NCI-H187 (cell line): ENCODE data around the gene HPN.
"Not testable (repeated sequence)": the region's sequence is repeated elsewhere in the genome, so short reads cannot be mapped to it uniquely, and the experiment has no call there.

Source experiments
- DNase-seq, 2 experiments: peaks; one replicate each; lab custom pipeline; 2025; lab: John Stamatoyannopoulos, UW

The HPN gene

DNA sequence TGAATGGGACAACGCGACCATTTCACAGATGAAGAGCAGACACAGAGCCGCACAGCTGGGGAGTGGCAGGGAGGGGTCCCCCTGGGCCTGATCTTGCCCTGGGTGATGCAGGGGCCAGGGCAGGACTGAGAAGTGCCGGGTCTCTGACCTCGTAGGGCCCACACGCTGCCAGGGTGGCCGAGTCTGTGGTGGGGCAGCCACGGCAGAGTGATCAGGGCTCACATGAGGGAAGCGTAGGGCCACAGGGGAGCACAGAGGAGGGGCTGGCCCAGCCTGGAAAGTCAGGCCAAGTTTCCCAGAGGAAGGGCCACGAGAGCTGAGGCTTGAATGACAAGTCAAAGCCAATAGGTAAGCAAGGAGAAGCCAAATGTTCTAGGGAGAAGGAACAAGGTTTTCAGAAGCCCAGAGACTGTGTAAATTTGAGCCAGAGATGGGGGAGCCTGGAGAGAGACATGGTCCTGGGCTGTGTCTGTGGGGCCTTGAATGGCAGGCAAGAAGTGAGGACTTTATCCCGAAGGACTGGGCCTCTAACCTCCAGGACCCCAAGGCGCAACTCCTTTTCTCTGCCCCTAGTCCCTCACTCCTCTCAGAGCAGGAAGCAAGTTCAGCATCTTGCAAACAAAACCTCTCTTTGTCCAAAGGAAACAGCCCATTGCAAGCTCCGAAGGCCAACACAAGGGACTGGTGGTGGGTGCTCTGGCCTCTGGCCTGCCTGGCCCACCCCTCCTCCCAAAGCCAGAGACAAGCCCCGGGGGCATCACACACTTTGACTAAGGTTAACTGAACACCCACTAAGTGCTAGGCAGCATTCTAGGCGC is 42.4 kb downstream of the HPN start:
- DNase-seq = no peak

DNA sequence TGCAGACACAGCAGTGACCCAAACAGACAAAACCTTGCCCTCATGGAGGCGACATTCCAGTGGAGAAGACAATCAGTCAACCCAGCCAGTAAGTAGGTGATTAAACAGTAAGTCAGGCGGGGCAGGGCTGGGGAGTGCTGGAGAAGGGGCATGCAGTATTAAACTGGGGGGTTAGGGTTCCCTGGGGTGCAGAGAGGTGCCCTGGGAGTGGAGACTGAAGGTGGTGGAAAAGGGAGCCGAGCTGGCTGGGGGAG is 42.9 kb downstream of the HPN start:
- DNase-seq = no peak

GRCh38 chr19:35085947-35086346 is 44.4 kb downstream of the HPN start:
- no peak for DNase-seq

- DNase-seq = no peak
These were observed 44.9 kb downstream of the HPN start for GRCh38 chr19:35086455-35086854.

- DNase-seq = no peak
These were observed 45.9 kb downstream of the HPN start for GRCh38 chr19:35087393-35087792.

DNA sequence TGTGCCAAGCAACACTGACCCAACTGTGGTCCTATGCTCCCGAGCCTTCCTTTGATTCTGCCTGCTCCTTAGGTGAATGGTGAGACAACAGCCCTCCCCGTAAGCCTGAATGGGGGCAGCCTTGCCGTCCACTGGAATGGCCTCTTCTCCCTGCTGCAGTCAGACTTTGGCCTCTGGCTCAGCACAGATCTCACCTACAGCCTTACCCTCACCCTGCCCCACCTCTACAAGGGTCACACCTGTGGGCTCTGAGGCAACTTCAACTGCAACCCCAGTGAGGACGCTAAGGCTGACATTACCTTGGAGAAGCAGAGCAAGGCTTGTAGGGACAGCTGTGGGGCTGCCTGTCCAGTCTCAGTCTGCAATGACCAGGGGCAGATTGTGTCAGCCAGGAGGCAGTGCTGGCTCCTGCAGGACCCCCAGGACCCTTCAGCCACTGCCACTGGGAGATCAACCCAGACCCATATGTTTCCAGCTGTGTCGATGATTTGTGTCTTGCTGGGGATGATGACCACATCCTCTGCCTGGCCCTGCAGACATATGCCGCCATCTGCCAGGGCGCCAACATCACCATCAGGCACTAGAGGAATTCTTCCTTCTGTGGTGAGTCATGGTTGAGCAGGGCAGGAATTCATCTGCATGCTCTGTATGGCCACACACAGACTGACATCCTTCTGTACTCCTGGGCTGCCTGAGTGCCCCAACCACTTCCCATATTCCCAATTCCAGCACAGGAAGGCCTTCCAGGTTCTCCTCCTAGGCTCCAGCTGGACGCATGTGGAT is 46.8 kb downstream of the HPN start:
- no peak for DNase-seq

DNA sequence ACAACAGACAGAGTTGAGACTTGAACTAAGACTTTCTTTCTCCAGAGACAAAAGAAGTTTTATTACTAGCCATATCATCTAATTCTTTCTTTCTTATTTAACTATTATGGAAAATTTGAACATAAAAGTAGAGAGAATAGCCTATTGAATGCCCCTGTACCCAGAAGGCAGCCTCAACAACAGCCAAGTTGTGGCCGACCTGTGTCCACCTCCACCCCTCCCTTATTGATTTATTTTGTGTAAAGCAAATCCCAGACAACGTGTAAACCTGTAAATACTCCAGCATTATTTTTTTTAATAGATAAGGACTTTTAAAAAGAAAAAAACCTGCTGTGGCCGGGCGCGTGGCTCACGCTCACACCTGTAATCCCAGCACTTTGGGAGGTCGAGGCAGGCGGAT is 48.0 kb downstream of the HPN start:
- no peak for DNase-seq

DNA sequence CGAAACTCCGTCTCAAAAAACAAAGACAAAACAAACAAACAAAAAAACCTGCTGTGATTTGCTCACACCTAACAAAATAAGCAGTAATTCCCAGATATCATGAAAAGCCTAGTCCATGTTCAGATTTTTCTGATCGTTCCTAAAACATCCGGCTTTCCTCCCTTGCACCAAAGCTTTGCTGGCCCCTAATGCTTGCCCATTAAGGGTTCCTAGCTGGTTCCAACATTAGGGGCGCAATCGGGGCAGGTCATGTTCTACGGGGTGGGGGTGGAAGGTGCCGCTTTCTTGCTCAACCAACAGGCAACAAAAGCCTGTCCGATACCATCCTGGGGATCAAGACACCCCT is 48.6 kb downstream of the HPN start:
- DNase-seq = no peak

DNA sequence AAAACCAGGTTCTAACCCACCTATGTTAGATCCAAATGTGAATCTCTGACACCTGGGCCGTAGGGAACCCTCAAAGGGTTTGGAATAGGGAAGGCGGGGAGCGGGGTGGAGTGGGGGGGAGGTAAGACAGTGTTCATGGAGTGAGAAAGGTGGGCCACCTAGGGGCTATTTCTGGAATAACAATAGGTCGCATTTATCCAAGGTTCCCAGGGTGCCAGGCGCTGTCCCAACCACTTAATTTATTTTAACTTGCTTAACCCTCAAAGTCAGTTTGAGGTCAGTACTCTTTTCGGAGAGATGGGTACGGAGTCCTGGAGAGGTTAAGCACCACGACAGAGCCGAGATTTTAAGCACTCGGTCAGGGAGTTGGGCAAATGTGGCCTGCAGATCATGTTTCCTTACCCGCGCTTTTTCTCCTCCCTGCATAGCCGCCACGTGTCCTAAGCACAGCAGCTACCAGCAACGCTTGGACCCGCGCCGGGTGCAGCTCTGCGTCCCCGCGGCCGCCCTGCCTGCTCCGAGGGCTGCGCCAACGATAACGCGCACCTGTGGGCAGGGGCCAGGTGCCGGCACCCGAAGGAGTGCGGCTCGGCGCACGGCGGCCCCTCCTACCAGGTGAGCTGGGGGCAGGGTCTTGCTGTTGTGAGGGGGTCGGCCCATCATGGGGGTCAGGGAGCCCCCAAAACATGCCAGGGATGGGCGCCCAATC is 49.1 kb downstream of the HPN start:
- no peak for DNase-seq

DNA sequence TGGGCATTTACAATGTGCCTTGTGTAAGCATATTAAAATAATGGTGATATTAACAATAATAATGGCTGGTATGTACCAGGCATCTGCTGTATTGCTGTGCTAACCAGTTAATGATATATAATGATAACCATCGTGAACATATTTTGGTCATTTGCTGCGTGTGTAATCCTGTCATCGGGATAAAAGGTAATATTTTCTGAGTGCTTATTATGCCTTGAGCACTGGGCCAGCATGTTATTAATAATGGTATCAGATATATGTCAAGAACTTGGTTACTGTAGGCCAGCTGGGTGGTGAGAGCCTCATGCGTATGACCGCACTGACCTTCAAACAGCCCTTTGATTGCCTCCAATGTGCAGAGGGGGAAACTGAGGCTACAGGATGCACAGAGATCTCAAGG is 51.9 kb downstream of the HPN start:
- DNase-seq = no peak

DNA sequence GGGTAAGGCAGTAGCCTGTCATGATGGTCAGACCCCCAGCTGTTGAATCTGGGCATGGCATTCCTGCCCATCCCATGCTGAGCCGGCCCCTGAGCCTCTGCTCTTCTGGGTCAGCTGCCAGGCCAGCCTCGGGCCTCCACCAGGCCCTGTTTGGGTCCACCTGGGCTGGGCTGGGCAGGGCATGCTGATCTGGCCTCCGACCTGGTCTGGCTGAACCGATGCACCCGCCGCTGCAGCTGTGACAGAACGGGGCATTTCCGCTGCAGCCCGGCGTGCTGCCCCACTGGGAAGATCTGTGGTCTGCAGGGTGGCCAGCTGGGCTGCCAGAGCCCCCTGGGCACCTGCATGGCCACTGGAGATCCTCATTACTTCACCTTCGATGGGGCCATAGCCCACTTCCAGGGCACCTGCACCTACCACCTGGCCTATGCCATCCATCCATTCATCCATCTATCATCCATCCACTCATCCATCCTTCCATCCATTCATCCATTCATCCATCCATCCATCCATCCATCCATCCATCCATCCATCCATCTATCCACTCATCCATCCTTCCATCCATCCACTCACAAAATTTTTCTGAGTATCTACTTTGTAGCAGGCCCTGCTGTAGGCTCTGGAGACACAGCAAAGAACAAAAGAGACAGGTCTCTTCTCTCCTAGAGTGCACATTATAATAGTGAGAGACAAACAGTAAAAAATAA is 52.6 kb downstream of the HPN start:
- no peak for DNase-seq

DNA sequence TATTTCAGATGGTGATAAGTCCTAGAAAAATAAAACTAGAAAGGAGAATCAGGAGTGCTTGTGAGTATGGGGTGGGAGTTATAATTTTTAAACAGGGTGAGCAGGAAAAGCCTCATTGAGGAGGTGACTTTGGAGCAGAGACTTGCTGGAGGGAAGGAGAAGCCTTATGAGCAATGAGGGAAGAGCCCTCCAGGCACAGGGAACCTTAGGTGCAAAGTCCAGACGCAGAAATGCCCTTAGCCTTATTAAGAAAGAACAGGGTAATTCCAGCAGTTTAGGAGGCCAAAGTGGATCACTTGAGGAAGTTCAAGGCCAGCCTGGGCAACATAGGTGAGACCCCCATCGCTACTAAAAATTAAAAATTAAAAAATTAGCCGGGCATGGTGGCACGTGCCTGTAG is 53.1 kb downstream of the HPN start:
- DNase-seq = no peak

GRCh38 chr19:35095667-35096368 is 54.3 kb downstream of the HPN start:
- no peak for DNase-seq

DNA sequence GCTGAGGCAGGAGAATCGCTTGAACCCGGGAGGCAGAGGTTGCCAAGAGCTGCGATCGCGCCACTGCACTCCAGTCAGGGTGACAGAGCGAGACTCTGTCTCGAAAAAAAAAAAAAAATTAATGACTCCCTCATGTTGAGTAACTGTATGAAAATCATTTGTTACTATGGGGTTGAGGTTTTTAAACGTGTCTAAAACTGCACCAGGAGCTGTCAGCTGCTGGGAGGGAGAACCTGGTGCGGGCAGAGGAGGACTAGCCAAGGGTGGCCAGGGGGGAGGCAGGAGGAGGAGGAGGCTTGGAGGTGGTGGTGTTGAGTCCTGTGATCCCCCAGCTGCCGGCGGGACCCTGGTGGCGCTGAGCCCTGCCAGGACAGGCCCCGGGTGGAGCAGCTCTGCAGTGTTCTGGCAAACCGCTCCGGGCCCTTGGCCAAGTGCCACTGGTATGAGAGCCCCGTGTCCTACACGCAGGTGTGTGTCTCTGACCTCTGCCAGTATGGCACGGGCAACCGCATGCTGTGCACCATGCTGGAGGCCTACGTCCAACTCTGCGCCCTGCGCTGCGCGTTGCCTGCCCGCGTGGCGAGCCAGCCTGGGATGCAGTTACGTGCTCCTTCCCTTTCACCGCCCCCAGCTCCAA is 57.0 kb downstream of the HPN start:
- no peak for DNase-seq

DNA sequence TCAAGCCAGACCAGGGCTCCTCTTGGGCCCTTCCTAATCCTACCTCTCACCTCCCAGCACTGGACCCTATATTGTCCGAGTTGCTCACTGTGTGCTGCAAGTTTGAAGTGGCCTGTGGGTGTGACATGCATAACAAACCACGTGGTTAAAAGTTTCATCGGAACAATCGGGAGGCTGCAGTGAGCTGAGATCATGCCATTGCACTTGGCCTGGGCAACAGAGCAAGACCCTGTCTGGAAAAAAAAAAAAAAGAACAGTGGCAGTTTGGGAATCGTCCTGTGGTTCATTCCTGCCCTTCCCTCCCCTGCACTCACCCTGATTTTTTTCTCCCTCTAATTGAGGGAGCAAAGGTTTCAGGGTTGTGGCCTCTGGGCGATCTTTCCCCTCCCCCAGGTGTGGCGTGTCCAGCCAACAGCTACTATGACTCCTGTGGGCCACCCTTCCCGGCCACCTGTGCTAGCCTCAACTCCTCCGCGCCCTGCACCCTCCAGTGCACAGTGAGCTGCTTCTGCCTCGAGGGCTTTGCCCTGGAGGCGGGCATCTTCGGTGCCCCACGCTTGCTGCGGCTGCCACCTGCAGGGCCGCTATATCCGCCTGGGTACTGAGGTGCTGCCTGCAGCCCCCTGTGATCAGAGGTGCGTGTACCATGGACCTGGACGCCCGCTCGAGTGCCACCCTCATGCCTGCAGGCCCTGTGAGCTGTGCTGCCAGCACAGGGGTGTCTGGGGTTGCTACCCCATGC is 57.8 kb downstream of the HPN start:
- no peak for DNase-seq

- no peak for DNase-seq
These were observed 58.4 kb downstream of the HPN start for GRCh38 chr19:35099897-35100275.

DNA sequence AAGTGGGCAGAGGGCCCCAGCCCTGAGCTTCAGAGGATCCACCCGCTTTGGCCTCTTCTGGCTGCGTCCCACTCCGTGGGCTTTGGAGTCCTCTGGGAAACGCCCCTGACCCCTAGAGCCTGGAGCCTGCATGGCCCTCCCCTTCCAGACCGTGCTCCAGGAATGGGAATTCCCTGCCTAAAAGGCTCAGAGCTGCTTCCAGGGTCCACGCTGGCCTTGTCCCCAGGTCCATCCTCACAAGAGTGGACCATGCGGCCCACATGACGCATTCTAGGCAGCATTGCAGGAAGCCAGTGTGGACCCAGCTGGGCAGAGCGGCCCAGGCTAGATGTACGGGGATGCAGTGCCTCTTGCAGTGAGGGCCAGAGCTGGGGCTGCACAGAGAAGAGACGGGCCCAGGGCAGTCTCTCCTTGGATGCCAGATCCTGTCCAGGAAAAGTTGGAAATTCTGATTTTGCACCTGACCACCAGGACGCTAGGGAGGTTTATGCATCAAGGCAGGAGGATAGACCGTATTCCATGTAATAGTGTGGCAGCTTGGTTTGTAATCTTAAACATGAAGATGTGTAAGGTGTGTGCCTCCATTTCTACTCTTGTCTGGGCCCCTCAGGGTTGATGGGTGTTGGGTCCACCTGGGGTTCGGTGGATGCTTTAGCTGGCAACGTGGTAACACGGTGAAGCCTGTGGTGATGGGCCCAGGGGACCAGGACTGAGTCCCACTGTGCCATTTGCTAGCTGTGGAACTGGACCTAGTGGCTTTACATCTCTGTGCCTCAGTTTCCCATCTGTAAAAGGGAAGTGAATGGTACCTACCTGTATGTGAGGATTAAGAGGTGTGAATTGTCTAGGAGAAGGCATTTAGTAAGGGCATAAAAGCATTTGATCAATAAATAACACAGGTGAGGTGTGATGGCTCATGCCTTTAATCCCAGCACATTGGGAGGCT is 59.3 kb downstream of the HPN start:
- no peak for DNase-seq

GRCh38 chr19:35101949-35102348 is 60.4 kb downstream of the HPN start:
- DNase-seq = not testable (repeated sequence)

DNA sequence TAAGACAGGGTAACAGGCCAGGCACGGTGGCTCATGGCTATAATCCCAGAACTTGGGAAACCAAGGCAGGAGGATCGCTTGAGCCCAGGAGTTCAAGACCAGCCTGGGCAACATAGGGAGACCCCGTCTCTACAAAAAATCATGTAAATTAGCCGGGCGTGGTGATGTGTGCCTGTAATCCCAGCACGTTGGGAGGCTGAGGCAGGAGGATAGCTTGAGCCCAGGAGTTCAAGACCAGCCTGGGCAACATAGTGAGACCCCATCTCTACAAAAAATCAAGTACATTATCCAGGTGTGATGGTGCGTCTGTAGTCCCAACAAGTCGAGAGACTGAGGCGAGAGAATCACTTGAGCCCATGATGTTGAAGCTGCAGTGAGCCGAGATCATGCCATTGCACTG is 62.1 kb downstream of the HPN start:
- DNase-seq = not testable (repeated sequence)

GRCh38 chr19:35104361-35104760 is 62.8 kb downstream of the HPN start:
- DNase-seq = no peak
